ENCODE results near the gene TCF12. TPM values are rescaled to one million over a fixed set of nuclear protein-coding genes. Genes with fewer than 3 reads are reported as not detected.
A peak's percentile ranks its signal among the peaks of the same experiment; 100 is the strongest.

Gene TCF12
- total and polyA plus RNA-seq, 11 donors, result 6.5 to 77.3 (median 43.5) TPM

DNA sequence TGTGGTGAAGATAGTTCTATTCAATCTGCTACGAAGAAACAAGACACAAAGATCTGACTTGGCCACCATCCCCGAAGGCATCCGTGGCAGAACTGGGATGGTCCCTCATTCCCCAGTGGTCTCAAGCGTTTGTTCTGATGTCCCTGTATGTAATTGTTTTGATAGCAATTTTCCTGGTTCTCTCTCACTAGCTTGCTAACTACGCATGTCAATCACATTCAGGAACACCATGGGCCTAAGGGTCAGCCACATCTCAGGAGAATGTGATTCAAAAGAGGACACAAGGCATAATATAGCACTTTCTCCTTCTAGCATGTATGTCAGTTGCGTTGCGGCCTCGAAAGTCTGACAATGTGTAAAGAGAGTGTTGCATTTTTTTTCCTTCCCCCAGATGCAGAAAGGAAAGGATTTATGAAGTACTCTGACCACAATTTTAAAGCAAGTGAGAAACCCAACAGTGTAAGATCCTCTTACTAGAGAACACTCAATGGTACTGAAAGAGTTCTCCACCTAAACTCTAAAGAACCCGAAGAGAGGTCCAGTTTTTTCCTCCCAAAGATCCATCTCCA lies 32.0 kb upstream of the TCF12 start:
- Histone ChIP-seq H3K9me3 (no peaks in the 10 kb centered on the region), H3K27ac (peak overlapping the region; percentile 95 to 99 (median 98)), H3K27me3 (no peaks in the 10 kb centered on the region), H3K4me3 (peak overlapping the region; percentile 47 to 86 (median 71)), H3K4me1 (peaks cover 0 to 32% (median 17%) of the 10 kb centered on the region in 12 donors), H3K36me3 (peaks cover 0 to 7% (median 0%) of the 10 kb centered on the region in 9 donors)
- DNase-seq, result no peak
- no peak for ATAC-seq
- TF ChIP-seq POLR2A (IDR thresholded peaks at IDR 0.05) (no peak), CTCF (IDR thresholded peaks at IDR 0.05) (no peak)
- intact Hi-C loops (cut with DNase I), result loop anchor here in 6 of 10 donors (2.0 to 10.0 kb wide), 8 partner anchors 32 to 418 kb away; partner anchors contain the start of genes ZNF280D (in 3 of the 6) and TCF12 (in 2 of the 6)
- 39 to 49% (median 42%) methylated on average over 9 of the region's 9 CpGs for WGBS, 4 donors

DNA sequence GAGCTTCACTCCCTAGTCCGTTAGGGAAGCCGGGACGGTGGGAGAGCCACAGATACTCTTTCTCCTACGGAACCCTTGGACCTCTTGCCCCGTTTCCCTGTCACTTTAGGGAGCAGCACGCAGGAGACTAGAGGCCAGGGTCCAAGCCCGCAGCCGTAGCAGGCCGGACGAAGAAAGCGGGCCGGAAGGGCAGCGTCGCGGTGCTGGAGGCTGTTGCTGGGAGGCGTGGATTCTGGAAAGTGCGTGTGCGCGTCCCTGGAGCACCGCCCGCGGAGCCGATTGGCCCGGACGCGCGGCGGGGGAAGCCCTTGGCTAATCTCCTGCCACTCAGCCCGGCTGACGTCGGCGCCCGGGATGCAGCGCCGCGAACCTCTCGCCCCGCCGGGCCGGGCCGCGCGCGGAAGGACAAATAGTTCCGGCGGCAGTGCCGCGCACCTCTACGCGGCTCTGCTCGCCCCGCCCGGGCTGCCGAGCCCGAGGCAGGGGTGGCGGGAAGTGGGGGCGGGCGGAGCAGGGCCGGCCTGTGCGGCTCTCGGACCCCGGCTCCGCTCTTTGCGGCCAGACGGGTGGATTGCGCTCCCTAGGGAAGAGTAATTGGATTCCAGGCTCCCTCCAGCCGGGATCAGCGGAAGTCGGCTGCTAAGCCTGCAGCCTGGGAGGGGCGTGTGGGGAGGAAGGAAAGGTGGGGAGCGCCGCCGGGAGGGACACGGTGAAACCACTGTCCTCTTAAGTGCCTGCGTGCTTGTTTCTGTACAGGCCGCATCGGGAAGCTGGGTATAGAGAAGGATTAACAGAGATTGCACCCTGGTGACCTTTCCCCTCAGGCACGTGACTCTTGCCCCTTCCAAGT lies 31.3 kb upstream of the TCF12 start:
- Histone ChIP-seq H3K4me3 (peak overlapping the region; percentile 47 to 86 (median 71)), H3K27me3 (no peaks in the 10 kb centered on the region), H3K36me3 (peaks cover 0 to 7% (median 0%) of the 10 kb centered on the region in 9 donors), H3K27ac (peak overlapping the region; percentile 95 to 99 (median 98)), H3K4me1 (peaks cover 0 to 32% (median 17%) of the 10 kb centered on the region in 12 donors), H3K9me3 (no peaks in the 10 kb centered on the region)
- WGBS, 4 donors, result 0 to 1% (median 1%) methylated on average over 16 to 78 of the region's 78 CpGs
- DNase-seq (peak; percentile 96 to 97 (median 97)), ATAC-seq (peak; percentile 98 to 99 (median 98))
- peak in 3 of 12 donors; percentile 12 to 33 (median 28) for TF ChIP-seq CTCF (IDR thresholded peaks at IDR 0.05)
- peak in 1 of 2 donors; percentile 75 for TF ChIP-seq POLR2A (IDR thresholded peaks at IDR 0.05)
- intact Hi-C loops (cut with DNase I), result loop anchor here in 9 of 10 donors (1.0 to 10.0 kb wide), 9 partner anchors 31 to 418 kb away; partner anchors contain the start of genes TCF12 (in 9 of the 9) and ZNF280D (in 3 of the 9)

DNA sequence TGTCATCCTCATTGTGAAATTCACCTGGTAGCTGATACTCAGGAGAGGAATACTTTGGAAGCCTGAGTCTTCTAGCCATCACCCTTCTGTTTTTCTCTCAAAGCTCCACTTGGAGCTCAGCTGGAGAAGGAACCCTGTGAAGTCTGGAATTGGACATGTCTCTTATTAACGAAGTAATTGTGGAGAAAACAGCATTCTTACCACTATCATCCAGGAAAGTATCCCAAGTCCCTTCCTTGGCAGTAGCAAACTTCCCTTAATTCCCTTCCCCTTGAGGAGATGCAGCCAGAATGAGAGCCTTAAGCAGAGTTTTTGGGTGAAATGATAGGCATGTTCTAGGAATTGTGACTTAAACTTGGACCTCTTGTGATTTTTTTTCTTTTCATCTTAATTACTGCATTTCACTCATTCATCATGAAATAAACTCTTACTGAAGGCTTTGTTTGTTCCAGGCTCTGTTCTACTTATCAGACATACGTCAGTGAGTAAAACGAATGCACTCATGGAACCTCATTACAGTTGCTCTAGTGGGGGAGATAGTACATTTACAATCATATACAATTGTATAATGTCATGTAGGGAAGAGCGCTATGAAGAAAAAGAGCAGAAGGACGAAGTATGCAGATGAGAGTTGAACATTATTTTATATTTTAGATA lies 30.5 kb upstream of the TCF12 start:
- intact Hi-C loops (cut with DNase I), result loop anchor here in 9 of 10 donors (1.0 to 10.0 kb wide), 9 partner anchors 30 to 417 kb away; partner anchors contain the start of genes TCF12 (in 9 of the 9) and ZNF280D (in 3 of the 9)
- ATAC-seq (no peak), DNase-seq (no peak)
- H3K27ac ChIP-seq, result peak overlapping the region; percentile 95 to 99 (median 98)
- peaks cover 0 to 37% (median 19%) of the 10 kb centered on the region in 12 donors for H3K4me1 ChIP-seq
- 48 to 52% (median 48%) methylated on average over 5 of the region's 5 CpGs for WGBS, 4 donors
- peak overlapping the region; percentile 47 to 86 (median 71) for H3K4me3 ChIP-seq
- H3K36me3 ChIP-seq, result peaks cover 0 to 7% (median 0%) of the 10 kb centered on the region in 9 donors
- TF ChIP-seq POLR2A (IDR thresholded peaks at IDR 0.05), result no peak
- TF ChIP-seq CTCF (IDR thresholded peaks at IDR 0.05), result no peak
- no peaks in the 10 kb centered on the region for H3K27me3 ChIP-seq
- no peaks in the 10 kb centered on the region for H3K9me3 ChIP-seq
